SK-MEL-5 (cell line): Measurements from ENCODE around the gene URB1. TPM values are rescaled to one million over a fixed set of nuclear protein-coding genes. Genes with fewer than 3 reads are reported as not detected.
"Not testable (repeated sequence)": the region's sequence is repeated elsewhere in the genome, so short reads cannot be mapped to it uniquely, and the experiment has no call there.

Experiments
- DNase-seq: peaks from one replicate; pipeline ENCODE4 v3.0.0-alpha.2; 2016; ENCODE audit warnings: low read depth, low spot score
- in situ Hi-C: cut with HindIII; loops from 2 replicates; pipeline ENCODE4 v1.10.0; 2016; ENCODE audit warnings: low sequenced_read_pairs, high pct_unique_total_duplicates, low pct_unique_long_range_greater_than_20kb
- total RNA-seq: library from RNA; depleted of rRNA; stranded (reverse); fragments of >200 nt; shearing (Covaris generic); gene quantifications from 2 replicates; pipeline ENCODE4 v1.2.3, GENCODE V29; 2014

Gene URB1
- total RNA-seq, 1 experiment from 2014 or later: 34.2 TPM

DNA sequence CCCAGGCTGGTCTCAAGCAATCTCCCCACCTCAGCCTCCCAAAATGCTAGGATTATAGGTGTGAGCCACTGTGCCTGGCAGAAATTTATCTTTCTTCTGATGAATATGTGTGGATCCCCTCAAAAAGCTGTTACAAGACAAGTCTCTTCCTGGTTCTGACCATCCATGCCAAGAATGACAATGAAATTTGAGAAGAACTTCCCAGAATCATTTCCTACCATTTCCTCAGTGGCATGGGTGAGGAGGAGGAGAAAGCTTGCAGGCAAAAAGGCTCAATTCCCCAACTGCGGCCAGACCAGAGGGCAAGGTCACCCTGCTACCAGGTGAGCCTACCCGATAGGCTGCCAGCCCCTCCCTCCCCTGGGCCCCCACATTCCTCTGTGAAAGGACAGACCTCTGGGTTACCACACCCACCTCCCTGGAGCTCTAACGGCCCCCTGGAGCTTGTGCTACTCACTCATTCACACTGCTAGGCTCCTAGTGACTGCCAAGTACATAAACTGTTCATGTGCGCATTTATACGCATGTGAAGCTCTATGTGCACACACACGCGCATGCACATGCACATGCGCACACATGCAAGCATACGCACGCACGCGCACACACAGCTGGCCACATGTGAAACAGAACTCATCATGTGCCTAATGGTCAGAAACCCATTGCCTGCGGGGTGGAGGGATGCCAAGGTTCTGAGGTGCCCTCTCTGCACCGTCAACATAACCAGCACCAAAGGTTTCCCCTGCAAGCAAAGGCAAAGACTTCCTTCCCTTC is 77.1 kb downstream of the URB1 start:
- no peak for DNase-seq
- in situ Hi-C loops: no loop called here

DNA sequence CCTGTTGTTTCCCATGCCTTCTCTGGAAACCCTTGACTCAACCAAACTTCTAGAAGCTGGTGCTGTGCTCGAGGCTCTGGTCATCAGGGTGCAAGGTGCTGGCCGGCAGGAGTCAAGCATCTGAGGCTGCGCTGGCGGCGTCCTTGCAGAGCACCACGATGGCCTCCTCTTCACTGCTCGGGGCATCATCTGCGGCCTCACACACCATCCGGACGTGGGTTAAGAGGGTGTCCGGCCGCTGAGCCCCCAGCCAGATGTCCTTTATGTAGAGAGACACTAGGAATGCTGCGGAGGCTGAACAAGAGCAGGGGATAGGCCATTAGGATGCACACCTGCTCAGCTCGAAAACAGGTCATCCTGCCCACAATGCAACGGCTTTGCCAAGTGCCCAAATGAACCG is 78.0 kb downstream of the URB1 start:
- in situ Hi-C loops: no loop called here
- no peak for DNase-seq

DNA sequence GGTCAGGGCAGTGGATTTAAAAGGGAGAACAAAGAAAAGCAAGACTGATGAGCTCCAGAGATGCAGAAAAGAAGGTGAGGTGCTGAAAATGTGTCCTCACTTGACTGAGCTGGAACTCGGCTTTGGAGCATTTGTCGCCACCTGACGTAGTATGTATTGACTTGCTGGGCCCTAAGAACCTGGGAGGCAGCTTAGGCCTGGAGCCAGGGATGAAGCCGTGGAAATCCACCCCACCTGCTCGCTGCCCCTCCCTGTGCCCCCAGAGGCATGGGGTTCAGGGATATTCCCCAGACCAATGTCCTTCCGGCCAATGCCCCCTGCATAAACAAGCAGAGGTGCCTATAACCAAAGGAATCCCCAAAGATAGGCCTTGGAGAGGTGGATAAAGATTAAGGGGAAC is 79.8 kb downstream of the URB1 start:
- DNase-seq: no peak
- in situ Hi-C loops: no loop called here

DNA sequence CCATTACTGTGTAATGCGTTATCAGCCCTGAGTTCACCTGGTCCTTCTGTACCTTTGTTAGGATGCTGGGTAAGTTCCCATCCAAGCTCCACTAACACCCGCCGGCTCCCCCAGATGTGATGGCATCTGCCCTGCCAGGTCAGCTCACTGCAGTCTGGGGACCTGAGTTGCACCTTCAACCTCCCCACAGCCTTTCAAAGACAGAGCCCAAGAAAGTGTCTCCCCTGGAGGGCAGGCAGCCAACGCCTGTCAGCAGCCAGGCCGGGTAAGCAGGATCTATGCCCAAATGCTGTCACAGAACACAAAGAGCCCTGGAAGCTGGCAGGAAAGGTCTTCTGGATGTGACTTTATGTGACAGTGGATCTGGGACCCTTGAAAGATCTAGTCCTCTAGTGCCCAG is 80.5 kb downstream of the URB1 start:
- DNase-seq: no peak
- in situ Hi-C loops: no loop called here

DNA sequence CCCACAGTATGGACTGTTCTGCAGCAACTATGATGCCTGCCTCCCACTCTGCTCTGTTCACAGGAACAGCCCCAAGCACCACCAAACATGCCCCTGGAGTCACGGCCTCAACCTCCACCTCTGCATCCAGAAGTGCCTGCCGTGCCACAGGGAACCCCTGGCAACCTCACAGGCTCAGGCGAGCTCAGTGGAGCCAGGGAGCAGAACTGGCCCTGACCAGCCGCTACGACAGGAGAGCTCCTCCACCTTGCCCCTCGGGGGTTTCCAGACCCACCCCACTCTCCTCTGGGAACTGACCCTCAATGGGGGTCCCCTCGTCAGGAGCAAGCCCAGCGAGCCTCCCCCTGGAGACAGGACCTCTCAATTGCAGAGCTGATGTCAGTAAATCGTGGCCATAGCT is 81.2 kb downstream of the URB1 start:
- no peak for DNase-seq
- in situ Hi-C loops: no loop called here

DNA sequence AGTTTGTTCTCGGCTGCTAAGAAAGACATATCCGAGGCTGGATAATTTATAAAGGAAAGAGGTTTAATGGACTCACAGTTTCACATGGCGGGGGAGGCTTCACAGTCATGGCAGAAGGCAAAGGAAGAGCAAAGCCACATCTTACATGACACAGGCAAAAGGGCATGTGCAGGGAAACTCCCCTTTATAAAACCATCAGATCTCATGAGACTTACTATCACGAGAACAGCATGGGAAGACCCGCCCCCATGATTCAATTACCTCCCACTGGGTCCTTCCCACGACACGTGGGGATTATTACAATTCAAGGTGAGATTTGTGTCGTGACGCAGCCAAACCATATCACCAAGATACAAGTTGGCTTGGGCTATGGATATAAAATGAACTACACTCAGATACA is 81.8 kb downstream of the URB1 start:
- in situ Hi-C loops, DNase-seq: not testable (repeated sequence)

DNA sequence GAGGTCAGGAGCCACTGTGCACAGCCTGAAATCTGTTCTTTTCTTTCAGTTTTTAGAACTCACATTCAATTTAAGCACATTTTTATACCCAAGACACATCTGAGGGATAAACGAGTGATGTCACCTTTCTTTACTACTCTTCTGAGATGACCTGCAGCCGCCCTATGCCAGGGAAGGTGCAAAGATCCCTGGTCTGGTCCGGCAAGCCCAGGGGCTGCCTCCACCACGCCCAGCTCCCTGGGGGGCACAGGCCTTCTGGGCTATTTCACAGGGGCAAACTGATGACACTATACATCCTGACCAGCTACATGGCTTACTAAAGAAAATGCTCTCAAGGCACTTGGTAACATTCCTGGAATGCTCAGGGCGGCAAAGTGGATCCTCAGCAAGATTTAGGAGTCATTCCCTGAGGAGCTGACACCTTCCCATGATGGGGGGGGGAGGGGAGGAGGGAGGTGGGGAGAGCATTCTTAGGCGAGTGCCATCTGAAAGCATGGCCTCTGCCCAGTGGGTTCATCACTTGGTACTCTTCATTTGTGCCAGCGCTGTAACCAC is 82.8 kb downstream of the URB1 start:
- in situ Hi-C loops: no loop called here
- DNase-seq: no peak

DNA sequence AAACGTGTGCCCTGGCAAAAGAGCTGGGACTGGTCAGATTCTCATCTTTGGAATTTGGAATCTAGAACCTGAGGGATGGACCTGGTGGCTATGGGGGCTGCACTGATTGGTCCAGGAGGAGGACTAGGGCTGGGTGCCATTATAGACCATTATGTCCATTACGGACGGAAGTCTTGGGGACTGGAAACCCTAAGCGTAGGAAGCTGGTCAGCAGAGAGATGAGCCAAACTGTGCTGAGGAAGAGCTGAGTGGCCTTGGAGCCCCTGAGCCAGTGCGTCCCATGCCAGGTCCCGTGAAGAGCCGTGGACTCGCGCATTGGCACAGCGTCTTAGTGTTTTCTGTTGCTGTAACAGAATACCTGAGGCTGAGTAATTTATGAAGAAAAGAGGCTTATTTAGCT is 84.1 kb downstream of the URB1 start:
- no peak for DNase-seq
- in situ Hi-C loops: no loop called here

DNA sequence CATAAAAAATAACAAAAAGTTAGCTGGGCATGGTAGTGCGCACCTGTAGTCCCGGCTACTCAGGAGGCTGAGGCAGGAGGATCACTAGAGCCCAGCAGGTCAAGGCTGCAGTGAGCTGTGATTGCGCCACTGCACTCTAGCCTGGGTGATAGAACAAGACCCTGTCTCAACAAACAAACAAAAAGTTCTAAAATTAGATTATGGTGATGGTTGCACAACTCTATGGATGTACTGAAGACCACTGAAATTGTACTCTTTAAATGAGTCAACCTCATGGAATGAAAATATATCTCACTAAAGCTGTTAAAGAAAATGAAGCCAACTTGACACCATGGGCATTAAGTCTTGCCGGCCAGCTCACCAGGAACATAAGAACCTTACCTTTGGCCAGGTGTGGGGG is 85.1 kb downstream of the URB1 start:
- in situ Hi-C loops: no loop called here
- no peak for DNase-seq

DNA sequence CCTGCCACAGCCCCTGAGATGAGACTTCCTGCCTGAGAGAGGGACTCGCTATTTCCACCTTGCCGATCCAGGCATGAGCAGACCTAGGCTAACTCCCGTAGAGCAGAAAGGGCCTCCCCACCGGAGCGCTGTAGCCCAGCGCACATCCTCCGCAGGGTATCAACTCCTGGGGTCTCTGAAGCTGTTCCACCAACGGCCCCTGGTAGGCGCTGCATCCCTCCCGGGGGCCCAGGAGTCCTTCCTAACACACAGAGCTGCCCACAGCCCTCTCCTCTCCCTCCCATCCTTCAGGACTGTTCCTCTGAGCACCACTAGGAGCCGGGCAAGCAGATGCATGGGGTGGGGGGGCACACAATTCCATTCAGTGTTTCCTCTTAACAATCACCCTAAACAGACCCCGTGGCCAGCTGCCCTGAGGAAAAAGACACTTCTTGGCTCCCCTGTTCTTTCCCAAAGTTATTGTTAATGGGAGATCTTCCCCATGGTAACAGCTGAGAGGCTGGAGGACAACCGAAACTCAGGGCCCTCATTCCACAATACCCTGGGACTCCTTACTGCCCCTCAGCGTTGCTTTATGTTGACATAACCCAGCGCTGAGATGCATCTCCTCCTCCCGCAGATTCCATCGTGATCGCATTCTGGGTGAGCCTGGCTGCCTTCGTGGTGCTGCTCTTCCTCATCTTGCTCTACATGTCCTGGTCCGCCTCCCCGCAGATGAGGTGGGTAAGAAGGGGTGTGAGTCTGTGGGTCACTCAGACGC is 86.6 kb downstream of the URB1 start:
- peak; percentile 90 for DNase-seq

DNA sequence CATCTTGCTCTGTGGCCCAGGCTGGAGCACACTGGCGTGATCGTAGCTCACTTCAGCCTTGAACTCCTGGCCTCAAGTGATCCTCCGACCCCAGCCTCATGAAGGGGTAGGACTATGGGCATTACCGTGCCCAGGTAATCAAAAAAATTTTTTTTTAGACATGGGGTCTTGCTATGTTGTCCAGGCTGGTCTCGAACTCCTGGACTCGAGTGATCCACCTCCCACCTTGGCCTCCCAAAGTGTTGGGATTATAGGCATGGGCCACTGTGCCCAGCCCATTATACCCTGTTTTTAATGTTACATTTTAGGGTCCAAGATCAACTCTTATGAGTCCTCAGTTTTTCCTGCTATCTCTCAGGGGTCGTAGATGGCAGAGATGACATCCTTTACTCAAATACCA is 87.8 kb downstream of the URB1 start:
- in situ Hi-C loops: no loop called here
- no peak for DNase-seq

More for the DNA sequence above, 86.6 kb downstream of the URB1 start:
- in situ Hi-C loops: no loop called here

DNA sequence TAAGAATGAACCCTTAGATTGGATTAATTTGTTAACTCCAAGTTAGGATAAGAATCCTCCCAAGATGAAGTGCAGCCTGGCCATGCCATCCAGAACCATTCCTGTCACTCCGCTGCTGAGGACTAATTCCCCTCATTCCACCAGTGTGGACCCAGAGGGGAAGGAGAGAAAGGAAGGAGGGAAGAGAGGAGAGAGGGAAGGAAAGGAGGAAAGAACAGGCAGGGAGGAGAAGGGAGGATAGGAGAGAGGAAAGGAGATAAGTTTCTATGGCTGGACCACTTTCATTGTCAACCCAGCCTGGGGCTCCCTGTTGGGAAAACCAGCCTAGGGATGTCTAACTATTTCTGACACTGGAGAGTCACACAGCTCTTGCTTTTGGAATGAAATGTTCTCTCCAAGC is 89.4 kb downstream of the URB1 start:
- DNase-seq: no peak
- in situ Hi-C loops: no loop called here

DNA sequence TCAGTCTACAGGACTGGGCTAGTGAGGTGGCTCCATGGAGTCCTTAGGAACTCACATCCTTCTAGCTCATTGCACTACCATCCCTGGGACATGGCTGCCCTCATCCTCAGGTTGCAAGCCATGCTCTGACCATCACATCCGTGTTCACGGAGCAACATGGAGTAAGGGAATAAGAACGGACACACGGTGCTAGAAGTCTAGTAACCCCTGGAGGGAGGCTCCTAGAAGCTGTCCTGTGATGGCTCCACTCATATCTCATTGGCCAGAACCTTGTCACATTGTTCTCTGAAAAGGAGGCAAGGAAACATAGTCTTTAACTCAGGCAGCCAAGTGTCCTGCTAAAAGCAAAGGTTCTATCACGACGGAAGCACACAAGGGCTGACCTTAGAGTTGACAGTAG is 90.3 kb downstream of the URB1 start:
- in situ Hi-C loops: no loop called here
- no peak for DNase-seq

DNA sequence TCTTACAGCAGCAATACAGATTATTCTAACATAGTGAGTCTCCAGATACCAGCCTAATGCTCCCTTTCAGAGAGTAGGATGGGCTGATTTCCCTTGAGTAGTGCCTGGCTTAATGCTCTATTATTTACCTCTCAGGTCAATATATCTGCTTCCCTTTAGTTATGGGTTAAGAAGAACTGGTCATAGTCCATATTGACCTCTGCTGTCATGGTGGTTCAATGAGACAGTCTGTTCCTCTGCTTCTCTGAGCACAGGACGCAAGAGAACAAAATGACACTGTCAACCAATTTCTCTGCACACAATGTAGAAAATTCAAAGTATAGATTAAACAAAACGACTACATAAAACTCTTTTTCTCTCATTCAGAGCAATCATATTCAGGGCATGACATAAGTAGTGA is 91.2 kb downstream of the URB1 start:
- no peak for DNase-seq
- in situ Hi-C loops: no loop called here

DNA sequence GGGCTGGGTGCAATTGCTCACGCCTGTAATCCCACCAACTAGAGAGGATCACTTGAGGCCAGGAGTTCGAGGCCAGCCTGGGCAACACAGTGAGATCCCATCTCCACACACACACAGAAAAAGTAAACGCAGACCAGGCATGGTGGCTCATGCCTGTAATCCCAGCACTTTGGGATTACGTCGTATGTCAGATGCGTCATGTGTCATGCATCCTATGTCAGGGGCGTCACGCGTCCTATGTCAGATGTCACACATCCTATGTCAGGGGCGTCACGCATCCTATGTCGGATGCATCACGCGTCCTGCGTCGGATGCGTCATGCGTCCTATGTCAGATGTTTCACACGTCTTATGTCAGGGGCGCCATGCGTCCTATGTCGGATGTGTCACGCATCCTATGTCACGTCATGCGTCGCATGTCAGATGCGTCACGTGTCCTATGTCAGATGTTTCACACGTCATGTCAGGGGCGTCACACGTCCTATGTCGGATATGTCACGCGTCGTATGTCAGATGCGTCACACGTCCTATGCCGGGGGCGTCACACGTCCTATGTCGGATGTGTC is 92.6 kb downstream of the URB1 start:
- in situ Hi-C loops: no loop called here
- DNase-seq: no peak

DNA sequence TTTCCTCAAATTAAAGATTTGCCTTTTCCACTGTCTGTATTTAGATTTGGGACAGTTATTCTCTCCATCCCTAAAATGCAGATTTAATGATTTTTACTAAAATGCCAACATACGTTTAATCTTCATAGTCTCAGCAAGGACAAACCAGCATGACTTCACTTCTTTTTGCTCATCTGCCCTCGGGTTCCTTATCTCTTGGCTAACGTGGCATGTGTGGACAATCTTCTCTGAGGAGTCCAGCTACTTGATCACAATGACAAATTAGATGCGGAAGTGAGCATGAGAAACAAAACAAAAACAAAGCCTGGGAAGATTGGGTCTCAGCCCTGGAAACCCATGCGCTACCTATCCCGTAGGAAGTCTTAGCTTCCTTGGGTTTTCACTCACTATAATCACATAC is 93.1 kb downstream of the URB1 start:
- in situ Hi-C loops: no loop called here
- DNase-seq: no peak

DNA sequence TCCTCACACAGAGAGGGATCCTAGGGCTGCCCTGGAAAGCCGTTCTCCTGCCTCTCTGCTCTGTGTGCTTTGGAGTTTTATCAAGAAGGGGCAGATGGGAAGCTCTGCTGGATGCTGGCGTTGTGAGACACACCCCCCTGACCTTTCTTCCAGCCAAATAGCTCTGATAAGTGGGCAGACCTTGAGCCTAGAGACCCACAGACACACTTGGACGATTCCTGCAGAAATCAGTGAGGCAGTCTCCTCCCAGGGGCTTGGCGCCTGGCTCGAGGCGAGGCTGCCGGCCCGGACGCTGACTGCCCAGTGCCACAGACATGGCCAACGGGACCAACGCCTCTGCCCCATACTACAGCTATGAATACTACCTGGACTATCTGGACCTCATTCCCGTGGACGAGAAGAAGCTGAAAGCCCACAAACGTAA is 94.1 kb downstream of the URB1 start, which contains the start of gene MRAP:
MRAP (plus strand) TSS at position 198 of the 424 bp plus-strand sequence; CDS start at position 315, 117 bp downstream.
- in situ Hi-C loops: no loop called here
- DNase-seq: no peak

DNA sequence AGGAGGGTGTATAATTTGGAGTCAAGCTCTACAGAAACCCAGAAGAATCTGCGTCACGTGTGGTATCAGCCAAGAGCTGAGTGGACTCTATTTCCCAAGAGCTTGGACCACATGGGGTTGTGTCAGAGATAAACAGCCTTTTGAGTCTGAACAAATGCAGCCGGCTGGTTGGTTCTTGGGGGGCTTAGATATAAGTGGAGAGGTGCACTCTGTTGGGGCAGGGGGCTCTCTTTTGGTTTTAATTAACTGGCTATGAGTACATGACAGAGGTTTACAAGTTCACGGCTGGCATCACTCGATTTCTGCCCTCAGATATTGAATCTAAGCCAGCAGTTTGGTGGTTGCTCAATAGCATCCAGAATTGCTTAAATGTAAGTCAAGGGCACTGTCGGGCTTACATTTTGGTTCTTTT is 94.7 kb downstream of the URB1 start:
- no peak for DNase-seq
- in situ Hi-C loops: no loop called here
